Cardiac fibroblast (primary cell): ENCODE results near the gene VAT1.
A peak's percentile ranks its signal among the peaks of the same experiment; 100 is the strongest.
"Not testable (repeated sequence)": the region's sequence is repeated elsewhere in the genome, so short reads cannot be mapped to it uniquely, and the experiment has no call there.

Source experiments
- DNase-seq, 2 donors: peaks; one replicate each; pipeline versions ENCODE4 v3.0.0 to v3.0.0-alpha.2; 2010; ENCODE audit warnings: low read depth in 2 of 2
- H3K4me3 ChIP-seq, 2 donors: replicated peaks in 1 of 2; 1 replicate in 1 of 2; 2 replicates in 1 of 2; pipeline ENCODE4 v1.5.1; 2011; ENCODE audit warnings: low read depth in 2 of 2, low read length in 2 of 2, mild to moderate bottlenecking in 2 of 2, moderate library complexity in 1 of 2
- TF ChIP-seq, protein P1 (sequence below): IDR thresholded peaks from one replicate; pipeline ENCODE4 v1.5.1; 2011; ENCODE audit warnings: low read depth, mild to moderate bottlenecking, low read length, inconsistent platforms

VAT1 gene

DNA sequence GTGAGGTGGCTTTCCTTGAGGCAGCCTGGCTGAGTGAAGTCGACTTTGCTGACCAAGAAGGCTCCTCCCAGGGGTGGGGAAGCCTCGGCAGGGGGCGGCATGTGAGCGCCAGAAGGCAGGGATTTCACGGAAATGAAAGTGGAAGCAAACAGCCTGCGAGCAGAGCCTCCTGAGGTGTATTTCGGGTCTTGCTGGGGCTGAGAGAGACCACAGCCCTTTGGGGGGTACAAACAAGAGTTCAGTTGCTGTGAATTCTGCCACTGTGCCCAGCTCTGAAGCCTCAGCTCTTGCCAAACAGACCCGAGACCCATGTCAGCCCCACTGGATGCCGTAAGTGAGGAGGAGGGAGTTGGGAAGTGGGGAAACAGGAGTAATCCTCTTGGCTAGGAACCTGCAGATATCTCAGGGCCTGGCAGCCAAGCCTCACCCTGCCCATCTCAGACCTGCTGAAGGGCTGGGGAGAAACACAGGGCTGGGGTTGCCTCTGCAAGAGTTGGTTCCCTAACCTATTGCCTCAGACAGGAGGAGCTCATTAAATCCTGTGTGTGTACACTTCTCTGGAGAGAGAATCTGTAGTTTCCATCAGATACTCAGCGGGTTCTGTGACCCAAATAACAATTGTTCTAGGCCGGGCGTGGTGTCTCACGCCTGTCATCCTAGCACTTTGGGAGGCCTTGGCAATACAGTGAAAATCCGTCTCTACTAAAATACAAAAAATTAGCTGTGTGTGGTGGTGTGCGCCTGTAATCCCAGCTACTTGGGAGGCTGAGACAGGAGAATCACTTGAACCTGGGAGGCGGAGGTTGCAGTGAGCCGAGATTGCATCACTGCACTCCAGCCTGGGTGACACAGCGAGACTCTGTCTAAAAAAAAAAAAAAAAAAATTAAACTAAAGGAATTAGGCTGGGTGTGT, 15.3 kb downstream of the VAT1 start, which contains the start of gene IFI35:
Gene IFI35 (plus strand): TSS at position 146 of the 913 bp plus-strand sequence. CDS start 164 bp downstream, at position 310.
- peak; percentile 86 to 90 for DNase-seq
- TF ChIP-seq, protein P1, sequence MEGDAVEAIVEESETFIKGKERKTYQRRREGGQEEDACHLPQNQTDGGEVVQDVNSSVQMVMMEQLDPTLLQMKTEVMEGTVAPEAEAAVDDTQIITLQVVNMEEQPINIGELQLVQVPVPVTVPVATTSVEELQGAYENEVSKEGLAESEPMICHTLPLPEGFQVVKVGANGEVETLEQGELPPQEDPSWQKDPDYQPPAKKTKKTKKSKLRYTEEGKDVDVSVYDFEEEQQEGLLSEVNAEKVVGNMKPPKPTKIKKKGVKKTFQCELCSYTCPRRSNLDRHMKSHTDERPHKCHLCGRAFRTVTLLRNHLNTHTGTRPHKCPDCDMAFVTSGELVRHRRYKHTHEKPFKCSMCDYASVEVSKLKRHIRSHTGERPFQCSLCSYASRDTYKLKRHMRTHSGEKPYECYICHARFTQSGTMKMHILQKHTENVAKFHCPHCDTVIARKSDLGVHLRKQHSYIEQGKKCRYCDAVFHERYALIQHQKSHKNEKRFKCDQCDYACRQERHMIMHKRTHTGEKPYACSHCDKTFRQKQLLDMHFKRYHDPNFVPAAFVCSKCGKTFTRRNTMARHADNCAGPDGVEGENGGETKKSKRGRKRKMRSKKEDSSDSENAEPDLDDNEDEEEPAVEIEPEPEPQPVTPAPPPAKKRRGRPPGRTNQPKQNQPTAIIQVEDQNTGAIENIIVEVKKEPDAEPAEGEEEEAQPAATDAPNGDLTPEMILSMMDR: peak; percentile 15
- H3K4me3 ChIP-seq: peak within 1 kb of the TSS; percentile 73 to 88

DNA sequence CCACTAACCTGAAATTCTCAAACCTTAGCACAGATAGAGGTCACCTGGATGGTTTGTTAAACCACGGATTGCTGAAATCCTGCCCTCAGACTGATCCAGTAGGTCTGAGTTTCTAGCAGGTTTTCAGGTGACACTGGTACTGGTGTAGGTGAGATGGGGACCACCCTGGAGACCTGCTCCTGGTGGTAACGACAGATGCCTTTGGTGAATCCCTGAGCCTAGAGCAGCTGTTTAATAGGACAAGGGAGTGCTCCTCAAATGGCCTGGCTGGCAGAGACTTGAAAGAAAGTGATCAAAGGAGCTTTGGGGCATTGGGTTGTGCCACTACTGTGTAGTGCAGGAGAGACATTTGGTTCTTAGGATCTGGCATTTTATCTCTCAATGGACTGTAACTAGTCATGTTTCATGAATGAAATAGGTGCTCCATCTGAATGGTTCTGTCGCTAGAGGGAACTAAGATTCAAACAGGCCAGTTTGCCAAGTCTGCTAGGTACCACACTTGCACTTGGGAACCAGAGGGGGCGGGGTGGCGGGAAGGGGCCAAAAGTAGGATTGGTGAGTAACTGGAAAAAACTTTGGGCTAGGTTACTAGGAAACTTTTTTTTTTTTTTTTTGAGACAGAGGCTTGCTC, 18.5 kb downstream of the VAT1 start:
- no peak overlapping the region for H3K4me3 ChIP-seq
- TF ChIP-seq, protein P1: peak; percentile 8
- peak; percentile 54 to 67 for DNase-seq

DNA sequence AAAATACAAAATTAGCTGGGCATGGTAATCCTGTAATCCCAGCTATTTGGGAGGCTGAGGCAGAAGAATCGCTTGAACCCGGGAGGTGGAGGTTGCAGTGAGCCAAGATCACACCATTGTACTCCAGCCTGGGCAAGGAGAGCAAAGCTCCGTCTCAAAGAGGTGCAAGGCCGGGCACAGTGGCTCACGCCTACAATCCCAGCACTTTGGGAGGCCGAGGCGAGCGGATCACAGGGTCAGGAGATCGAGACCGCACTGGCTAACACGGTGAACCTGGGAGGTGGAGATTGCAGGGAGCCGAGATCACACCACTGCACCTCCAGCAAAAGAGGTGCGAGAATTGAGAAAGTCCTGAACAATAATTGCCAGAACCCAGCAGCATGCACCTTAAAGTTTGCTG, 21.3 kb downstream of the VAT1 start:
- not testable (repeated sequence) for DNase-seq, H3K4me3 ChIP-seq

DNA sequence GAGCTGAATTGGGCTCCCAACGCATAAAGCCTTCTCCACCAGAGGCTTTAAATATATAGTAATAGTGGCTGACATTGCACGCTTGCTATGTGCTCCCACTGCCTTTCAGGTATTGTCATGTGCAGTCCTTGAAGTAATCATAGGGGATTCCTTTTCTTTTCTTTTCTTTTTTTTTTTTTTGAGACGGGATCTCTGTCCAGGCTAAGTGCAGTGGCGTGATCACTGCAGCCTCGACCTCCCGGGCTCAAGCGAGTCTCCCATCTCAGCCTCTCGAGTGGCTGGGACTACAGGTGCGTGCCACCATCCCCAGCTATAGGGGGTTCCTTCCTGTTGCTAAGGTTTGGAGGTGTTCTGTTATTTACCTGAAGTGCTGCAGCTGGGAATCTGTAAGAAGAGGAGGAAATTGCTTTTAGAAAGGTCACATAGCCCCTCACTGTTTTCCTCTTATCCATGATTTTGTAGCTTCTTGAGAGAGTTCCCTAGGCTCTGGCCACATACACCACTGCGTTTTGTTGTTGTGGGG, 23.1 kb downstream of the VAT1 start:
- peak overlapping the region; percentile 72 to 81 for H3K4me3 ChIP-seq
- TF ChIP-seq, protein P1: no peak
- DNase-seq: no peak

DNA sequence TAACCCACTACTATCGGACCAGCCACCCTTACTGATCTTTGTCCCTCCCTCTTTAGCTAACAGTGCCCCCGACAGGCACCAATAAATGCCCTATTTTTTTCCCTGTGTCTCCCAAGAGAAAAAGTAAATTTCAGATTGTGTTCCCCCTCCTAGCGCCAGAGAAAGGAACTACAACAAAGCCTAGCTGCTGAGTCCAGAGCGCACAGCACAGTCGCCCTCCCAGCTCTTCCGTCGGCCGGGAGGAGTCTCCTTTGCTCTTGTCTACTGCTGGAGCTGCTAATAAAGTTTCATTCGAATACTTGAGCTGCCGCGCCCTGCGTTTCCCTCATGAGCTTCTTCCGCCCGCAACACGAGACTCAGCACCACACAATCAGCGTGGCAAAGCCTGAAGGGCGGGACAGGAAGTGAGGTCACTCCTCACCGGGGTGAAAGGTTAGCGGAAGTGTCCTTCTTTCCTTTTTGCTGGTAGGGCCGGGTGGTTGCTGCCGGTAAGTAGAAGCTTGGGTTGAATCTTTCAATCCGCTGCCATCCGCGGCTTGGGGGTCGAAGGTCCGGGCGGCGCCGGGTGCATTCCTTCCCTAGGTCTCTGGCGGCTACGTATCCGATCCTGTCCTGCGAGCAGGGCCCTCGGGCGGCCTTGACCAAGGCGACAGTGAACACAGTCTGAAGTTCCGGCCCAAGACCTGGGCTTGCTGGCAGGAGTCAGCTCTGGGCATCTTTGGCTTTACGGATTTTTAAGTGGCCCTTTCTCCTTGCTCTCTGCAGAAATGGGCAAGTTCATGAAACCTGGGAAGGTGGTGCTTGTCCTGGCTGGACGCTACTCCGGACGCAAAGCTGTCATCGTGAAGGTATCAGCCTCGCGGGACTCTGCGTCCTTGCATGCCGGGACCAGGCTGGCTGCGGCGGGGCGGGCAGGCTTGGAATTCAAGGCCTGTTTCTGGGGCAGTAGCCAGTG, 23.9 kb downstream of the VAT1 start, which contains the start of gene RPL27:
Gene RPL27 (plus strand): TSS at position 436 of the 955 bp plus-strand sequence. CDS start 332 bp downstream, at position 768.
- peak; percentile 100 for DNase-seq
- H3K4me3 ChIP-seq: peak within 1 kb of the TSS; percentile 72 to 81
- TF ChIP-seq, protein P1: peak; percentile 84

DNA sequence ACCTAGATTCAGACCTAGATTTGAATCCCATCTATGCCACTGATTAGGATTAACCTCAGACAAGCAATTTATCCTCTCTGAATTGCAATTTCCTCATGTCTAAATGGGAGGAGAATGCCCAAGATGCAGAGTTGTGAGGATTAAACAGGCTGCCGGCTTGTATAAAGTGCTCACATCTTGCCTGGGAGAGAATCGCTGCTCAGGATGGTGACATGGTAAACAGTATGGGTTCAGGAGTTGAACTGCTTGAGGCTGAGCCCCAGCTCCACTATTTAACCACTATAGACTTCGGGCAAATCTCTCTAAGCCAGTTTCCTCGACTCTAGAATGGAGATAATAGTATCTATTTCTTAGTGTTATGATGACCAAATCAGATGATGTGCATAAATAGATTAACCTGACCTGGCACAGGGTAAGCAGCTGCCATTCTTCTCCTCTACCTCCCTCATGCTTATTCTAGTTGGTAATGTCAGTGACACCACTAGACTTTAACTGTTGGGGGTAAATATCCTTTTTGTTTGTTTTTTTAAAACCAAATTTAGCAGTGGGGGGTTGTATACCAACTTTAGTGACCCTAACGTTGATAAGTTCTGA, 24.7 kb downstream of the VAT1 start:
- DNase-seq: no peak
- TF ChIP-seq, protein P1: no peak
- H3K4me3 ChIP-seq: peak overlapping the region in 1 of 2 donors; percentile 34

DNA sequence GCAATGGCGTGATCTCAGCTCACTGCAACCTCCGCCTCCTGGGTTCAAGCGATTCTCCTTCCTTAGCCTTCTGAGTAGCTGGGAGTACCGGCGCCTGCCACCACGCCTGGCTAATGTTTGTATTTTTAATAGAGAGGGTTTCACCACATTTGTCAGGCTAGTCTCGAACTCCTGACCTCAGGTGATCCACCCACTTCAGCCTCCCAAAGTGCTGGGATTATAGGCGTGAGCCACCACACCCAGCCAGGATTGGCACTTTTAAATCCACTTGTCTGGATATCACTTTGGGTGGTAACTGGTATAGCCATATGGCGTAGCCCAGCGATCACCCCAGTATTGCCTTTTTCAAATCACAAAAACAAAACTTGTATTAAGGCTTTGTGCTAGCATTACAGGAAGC, 28.3 kb downstream of the VAT1 start:
- H3K4me3 ChIP-seq, DNase-seq: not testable (repeated sequence)
